Measurements from ENCODE around the gene UCHL3.

Gene UCHL3

DNA sequence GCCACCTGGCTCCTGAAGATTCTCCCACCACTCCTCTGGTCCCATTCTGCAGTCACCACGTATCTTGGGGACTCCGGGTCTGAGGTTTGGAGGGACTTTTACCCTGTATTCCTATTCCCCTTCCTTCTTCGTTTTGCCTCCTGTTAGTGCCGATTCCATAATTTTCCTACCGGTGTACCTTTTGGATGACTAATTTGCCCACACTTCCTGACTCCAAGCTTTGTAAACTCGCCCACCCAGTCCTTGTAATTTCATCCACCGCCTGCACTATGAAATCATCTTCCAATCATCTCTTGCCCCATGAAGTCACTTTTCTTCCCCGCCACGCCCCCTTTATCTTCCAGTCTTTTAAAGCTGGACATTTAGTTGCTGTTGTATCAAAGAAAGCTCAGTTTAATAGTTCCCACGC lies 572 bp downstream of the UCHL3 start:
- peak; percentile 64 for DNase-seq

DNA sequence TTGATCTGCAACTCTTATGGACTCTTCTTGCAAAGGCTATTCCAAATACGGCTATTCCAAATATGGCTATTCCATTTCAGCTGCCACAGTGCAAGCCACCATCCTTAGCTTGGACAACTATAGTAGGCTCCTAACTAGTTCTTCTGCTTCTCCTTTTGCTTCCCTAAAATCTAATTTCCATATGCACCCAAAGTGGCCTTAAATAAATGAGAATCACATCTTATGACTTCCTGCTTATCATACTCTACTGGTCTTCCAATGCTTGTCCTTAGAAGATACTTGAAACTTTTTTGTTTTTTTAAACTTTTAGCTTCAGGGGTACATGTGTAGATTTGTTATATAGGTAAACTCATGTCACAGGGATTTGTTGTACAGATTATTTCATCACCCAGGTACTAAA lies 4.9 kb downstream of the UCHL3 start:
- no peak for DNase-seq

DNA sequence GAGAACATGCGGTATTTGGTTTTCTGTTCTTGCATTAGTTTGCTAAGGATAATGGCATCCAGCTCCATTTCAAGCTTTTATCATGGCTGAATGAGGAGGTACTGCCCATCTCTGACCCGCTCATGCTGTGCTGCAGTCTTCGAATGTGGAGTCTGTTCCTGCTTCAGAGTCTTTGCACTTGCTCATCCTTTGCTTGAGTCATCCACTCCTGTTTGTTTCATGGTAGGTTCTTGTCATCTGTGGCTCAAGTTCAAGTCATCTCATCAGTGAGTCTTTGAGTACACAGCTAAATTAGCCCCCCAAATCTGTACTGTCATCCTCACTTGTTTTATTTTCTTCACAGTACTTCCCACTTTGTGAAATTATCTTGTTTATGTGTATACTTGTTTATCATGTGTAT lies 5.4 kb downstream of the UCHL3 start:
- no peak for DNase-seq

DNA sequence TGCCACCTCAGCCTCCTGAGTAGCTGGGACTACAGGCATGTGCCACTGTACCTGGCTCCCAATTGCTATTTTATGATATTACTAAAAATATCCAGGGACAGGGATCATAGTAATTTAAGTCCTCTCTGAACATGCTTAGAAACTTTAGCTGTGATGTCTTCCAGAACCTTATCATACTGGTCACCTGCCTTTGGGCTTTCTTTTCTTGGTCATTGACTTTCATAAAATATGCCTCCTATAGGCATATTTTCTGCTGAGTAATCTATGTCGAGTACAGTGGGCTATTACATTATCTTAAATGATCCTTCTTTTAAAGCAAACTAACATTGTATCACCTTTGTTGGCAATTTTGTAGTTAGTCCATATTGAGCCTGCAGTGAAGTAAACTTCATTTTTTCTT lies 6.2 kb downstream of the UCHL3 start:
- no peak for DNase-seq

DNA sequence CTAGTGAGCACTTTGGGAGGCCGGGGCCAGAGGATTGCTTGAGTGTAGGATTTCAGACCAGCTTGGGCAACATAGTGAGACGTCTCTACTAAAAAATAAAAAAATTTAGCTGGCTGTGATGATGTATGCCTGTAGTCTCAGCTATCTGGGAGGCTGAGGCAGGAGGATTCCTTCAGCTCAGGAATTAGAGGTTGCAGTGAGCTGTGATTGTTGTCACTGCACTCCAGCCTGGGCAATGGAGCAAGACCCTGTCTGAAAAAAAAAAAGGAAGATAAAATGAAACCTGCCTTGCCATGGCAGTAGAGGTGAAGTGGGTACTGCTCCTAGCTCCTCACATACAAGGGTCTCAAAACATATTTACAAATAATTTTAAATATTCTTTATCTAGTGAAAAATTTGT lies 7.4 kb downstream of the UCHL3 start:
- DNase-seq: no peak

DNA sequence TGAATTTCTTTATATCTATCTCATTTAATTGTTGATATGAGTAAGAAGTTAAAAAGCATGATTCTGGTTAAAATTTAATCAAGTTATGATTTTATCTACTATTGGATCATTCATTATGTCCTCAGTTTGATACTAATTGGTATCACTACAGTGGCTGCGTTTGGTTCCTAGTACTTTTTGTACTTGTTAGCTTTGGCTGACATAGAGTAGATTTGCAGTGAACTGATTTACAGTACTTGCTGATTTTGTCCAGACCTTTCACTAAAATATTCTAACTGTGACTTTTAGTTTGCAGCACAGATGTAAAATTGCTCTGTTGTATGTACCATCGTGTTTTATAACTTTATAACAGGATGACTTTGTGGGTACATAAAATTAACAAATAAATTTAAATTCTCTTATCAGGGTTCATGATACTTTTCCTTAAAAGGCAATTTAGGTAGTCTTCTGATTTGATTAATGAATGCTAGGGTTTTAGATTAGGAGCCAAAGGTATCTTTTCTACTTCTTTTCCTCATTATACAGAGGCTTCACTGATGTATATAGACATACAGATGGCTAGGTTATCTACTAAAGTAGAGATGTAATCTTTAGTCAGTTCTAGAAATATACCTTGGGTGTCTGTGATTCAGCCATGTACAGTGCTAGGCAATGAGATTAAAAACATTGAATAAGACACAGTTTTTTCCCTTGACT lies 8.7 kb downstream of the UCHL3 start:
- no peak for DNase-seq

DNA sequence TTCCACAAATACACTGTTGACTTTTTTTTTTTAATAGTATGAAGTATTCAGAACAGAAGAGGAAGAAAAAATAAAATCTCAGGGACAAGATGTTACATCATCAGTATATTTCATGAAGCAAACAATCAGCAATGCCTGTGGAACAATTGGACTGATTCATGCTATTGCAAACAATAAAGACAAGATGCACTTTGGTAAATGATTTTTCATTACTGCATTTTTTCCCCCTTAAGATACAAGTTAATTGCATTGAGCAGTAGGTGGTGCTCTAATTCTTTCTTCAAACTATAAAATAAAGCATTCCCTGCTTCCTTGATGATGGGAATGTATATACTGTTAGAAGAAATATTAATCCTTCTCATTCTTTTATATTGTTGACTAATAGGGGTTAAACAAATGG lies 17.1 kb downstream of the UCHL3 start:
- peak; percentile 54 for DNase-seq

DNA sequence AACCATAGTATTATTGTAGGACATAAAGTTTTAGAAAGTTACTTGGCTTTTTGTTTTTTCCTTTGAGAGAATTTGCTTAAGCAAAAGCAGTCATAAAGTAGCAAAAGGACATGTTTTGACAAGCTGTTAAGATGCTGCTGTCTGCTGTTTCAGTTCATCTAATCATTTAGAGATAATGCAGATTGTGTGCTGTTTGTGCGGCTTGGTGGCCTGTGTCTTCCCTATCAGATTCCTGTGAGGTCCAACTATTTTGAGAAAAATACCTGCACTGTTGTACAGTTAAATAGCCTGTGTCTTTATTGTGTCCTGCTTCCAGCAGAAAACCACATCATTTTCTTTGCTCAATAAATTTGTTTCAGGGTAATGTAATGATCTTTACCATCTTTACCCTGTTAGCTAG lies 20.0 kb downstream of the UCHL3 start:
- DNase-seq: no peak

DNA sequence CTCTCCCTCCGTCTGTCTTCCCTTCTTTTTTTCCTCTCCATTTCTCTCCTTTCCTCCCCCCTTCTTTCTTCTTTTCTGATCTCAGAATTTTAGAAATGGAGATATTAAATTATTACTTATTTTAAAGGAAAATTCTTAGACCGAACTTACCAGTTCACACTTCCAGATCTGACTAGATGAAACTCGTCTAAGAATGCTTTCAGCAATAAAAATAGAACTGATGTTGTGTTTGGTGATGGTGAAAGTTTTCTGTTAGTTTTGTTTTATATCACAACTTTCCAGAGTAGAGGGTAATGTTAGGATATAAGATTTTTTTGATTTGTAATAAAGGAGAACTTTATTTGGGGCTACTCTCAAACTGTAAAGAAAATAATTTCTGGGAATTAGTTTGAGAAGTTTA lies 29.9 kb downstream of the UCHL3 start:
- no peak for DNase-seq

DNA sequence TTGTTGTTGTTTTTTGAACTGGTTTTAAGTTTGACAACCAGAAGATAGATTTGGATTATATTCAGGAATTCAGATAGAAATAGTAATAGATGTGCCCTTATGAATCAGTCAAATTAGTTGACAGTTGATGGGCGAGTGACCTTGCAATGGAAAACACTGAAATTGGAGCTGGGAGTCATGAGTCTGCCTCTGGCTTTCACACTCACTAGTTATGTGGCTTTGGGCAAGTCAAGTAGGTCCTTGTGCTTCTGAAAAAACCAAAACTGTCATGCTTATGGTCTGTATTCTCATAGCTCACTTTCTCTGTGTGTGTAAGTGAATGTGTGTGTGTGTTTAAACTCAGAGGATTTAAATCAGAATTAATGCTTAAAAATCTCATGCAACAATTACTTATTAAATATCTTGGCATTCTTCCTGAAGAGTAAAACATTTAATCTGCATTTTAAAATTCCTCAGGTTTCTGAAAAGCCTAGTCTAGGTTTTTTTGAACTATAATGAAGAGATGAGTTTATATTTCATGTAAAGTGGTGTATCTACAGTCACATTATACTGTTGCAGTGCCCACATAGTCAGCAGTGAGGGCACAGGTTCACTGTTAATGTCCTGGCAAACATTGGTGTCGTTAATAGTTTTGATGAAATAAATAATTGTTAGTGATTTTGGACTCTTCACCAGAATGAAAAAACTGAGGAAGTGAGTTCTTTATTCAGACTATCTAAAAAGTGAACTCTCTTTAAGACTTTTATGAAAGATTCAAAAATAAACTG lies 32.5 kb downstream of the UCHL3 start:
- DNase-seq: peak; percentile 4

DNA sequence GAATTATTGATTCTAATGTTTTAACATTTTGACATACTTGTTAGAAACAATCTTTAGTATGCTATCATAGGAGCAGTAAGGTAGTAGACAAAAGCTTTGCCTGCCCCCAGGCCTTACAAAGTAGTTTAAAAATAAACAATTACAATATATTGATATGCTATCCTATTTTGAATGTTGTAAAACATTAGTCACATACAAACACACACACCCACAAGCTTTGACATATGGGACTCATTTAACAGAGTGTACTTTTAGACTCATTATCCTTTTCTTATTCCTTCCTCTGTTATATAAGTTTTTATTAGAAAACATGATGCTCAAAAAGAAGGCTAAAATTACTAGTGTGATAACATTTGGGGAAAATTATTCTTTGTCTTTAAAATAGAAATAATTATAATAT lies 33.5 kb downstream of the UCHL3 start:
- no peak for DNase-seq

DNA sequence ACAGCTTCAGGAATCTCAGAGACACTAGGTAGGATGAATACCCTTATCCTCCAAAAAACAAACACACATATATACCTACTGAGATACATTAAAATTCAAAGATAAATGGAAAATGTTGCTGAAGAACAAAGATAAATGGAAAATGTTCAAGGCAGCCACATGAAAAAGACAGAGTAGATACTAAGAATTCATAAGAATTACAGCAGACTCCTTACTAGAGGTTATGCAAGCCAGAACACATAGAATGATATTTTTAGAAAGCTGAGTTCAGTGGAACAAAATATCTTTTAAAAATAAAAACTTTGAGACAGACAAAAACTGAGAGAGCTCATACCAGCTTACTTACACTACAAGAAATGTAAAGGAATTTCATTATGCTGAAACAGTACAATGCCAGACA lies 35.6 kb downstream of the UCHL3 start:
- no peak for DNase-seq

DNA sequence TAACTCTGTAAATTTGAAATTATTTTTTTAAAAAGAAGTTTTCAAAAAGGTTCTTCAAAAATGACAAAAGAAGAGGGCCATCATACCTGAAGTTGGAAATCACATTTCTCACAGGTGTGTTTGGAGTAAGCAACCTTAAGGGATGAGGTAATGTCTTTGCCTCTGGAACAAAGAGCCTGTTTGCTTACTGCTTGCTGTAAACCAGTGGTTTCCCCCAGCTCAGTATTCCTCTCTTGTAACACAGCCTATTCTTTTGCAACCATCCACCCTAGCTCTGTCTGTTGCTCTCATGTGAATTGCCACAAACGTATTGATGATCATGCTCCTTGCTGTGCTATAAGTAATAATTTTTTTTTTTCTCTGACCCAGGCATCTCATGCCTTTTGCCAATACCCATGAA lies 38.1 kb downstream of the UCHL3 start:
- DNase-seq: no peak

DNA sequence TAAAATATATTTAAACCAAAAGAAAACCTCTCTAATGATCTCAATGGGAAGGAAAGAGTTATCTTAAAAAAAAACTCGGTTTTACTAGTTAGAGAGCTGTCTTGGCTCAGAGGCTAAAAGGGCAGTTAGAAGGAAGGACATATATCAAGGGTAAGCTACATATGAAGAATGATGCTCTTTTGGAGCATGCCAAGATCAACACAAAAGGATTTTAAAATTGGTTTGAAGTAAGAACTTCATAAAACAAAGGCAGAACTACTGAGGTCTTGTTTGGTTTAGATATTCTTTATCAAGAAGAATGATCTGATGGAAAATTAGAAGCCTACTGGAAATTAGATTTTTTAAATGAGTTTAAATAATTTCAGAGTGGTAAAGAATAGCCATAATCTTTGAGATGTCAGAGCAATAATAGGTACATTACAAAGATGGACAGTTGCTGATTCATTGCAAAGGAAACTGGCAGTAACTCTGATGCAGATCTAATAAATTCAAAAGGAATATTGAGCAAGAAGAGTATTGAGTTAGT lies 47.1 kb downstream of the UCHL3 start:
- DNase-seq: no peak

DNA sequence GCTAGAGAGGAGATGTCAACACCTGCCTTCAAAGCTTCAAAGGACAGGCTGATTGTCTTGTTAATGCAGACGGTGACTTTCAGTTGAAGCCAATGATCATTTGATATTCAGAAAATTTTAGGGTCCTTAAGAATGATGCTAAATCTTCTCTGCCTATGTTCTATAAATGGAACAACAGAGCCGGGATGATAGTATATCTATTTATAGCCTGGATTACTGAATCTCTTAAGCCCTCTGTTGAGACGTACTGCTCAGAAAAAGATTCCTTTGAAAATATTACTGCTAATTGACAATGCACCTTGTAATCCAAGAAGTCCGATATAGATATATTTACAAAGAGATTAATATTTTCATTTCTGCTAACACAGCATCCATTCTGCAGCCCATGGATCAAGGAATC lies 50.8 kb downstream of the UCHL3 start:
- DNase-seq: no peak

DNA sequence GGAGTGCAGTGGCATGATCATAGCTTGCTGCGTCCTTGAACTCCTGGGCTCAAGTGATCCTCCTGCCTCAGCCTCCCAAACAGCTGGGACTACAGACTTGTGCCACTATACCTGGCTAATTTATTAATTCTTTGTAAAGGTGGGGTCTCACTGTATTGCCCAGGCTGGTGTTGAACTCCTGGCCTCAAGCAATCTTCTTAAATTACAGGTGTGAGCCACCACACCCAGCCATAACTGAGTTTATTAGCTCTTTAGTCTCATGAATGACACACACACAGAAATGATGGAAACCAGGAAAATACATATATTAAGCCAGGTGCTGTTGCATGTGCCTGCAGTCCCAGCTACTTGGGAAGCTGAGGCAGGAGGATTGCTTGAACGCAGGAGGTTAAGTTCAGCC lies 53.4 kb downstream of the UCHL3 start:
- DNase-seq: no peak

DNA sequence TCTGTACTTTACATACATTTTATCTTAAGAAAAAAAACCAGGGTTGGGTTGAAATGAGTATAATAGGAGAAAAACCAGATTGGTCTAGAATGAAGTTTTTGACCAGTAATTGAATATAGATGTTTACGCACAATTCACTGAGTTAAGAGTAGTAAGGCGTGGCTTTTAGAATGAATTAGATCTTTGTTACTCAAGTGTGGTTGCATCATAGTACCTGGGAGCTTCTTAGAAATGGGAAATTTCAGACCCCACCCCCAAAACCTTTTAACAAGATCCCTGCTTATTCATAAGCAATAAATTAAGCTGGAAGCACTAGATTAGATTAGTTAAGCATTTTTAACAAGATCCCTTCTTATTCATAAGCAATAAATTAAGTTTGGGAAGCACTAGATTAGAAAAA lies 57.9 kb downstream of the UCHL3 start:
- DNase-seq: no peak

DNA sequence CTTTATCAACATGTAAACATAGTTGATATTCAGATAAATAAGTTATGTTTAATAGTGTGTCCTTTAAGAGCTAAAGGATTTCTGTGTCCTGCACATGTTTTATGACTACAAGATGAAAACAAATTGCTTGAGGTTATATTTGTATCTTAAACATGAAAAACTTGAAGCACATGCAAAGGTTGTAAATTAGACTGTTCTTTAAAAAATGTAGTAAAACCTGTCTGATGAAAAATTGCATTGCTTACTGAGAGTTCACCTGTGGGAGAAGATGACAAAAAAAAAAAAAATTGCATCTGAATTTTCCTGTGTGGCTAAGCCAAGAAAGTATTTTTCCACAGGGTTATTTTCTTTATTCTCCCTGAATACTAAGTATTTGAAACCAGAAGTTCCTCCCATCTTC lies 60.9 kb downstream of the UCHL3 start:
- DNase-seq: no peak

DNA sequence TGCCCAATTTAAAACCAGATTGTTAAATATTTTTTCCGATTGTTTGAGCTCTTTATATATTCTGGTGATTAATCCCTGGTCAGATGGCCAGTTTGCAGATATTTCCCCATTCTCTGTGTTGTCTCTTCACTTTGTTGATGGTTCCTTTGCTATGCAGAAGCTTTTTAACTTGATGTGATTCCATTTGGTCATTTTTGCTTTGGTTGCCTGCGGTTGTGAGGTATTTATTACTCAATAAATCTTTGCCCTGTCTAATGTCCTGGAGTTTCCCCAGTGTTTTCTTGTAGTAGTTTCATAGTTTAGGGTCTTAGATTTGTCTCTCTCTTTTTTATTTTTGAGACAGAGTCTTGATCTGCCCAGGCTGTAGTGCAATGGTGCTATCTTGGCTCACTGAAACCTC lies 62.8 kb downstream of the UCHL3 start:
- peak; percentile 44 for DNase-seq

DNA sequence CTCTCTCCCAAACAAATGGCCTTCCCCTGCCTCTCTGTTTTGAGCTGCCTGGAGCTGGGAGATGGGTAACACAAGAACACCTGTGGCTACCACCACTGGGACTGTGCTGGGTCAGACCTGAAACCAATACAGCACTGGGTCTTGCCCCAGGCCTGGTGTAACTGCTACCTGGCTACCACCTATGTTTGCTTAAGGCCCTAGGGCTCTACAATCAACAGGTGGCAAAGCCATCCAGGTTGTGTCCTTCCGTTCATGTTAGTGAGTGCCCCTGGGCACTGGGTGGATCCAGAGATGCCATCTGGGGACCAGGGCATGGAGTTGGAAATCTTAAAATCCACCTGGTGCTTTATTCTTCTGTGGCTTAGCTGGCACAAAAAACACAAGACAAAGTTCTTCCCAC lies 67.6 kb downstream of the UCHL3 start:
- DNase-seq: no peak

DNA sequence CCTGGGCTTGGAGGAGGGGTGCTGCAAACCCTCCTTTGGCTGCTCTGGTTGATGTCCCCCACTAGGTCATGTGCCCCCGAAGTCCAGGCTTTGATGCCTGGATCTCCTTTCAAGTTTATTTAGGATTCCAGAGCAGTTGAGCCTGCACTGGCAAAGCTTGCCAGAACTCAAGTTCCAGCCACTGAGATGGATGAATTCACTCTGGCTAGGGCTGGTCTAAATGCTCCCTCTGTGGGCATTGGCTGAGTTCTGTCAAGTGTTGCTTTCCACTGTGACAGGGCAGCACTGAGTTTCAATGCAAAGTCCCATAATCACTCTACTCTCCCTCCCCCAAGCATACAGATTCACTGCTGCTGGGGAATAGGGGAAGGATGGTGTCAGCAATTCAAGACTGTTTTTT lies 68.7 kb downstream of the UCHL3 start:
- no peak for DNase-seq

DNA sequence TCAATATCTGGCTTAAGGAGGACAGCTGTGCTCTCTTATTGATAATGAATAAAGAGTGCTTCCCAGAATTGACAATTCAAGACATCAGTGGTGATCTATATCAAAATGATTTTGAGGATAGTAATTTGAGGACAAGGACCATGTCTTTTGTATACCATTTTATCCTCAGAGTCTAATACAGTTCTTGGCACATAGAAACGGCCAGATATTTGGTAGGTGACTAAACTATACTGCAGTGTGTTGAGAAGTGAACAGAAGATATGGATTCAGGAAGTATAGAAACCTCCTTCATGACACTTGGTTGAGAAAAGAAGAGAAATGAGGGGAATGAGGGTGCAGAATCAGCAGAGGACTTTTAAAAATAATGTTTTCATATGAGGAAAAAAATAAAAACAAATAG lies 70.4 kb downstream of the UCHL3 start:
- DNase-seq: peak; percentile 35

DNA sequence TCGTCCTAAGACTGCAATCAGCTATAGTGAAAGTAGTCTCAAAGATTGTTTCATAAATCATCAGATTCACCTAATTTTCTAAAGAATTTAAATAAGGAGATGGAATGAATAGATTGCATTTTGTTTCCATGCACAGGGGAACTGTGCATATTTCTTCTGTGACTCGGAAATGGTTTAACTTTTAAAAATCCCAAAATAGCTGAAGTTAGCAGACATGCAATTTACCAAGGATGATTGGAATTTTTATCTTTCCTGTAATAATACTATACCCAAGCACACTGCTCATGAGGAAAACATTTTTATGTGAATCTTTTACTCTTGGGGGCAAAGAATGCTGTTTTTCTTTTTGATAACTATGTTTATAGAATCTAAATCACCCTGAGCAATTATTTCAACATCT lies 71.6 kb downstream of the UCHL3 start:
- DNase-seq: peak; percentile 91

DNA sequence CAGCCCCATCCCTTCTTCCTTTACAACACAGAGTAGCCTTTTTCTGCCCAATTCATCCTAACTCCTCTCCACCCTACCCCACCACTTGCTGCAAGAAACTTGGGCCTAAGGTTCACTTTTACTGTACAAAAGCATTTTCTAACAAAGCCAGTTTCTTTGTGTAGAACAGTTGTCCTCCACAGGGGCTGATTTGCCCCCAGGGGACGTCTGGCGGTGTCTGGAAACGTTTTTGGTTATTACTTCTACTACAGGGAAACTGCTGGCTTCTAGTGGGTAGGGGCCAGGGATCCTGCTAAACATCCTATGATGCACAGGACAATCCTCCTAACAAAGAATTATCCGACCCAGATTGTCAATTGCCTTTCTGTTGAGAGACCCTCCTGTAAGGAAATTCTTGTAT lies 79.2 kb downstream of the UCHL3 start:
- no peak for DNase-seq
